Activated CD4-positive, alpha-beta T cell treated with anti-CD3 and anti-CD28 coated beads, Interleukin-2, amount 50 U/mL, for 4 hours (primary cell): ENCODE data around the gene KLC1.
"Not testable (repeated sequence)": the region's sequence is repeated elsewhere in the genome, so short reads cannot be mapped to it uniquely, and the experiment has no call there.

Experiments
- DNase-seq, 2 experiments: peaks; one replicate each; pipeline ENCODE4 v3.0.0-alpha.2; 2020

KLC1 gene

GRCh38 chr14:103628684-103629502 is at the start of gene KLC1:
Gene KLC1 (plus strand): TSS chr14:103629211. CDS start chr14:103654565, 25,354 bp downstream.
- peak; percentile 77 to 78 for DNase-seq

- DNase-seq: no peak
These were observed 47.8 kb upstream of the KLC1 start for GRCh38 chr14:103581206-103581605.

GRCh38 chr14:103581954-103582703 is 46.9 kb upstream of the KLC1 start:
- no peak for DNase-seq

- no peak for DNase-seq
These were observed 44.6 kb upstream of the KLC1 start for GRCh38 chr14:103584326-103584915.

GRCh38 chr14:103593577-103593976 is 35.4 kb upstream of the KLC1 start:
- DNase-seq: no peak

- DNase-seq: no peak
These were observed 34.7 kb upstream of the KLC1 start for GRCh38 chr14:103594265-103594664.

GRCh38 chr14:103597623-103598377 is 31.2 kb upstream of the KLC1 start:
- no peak for DNase-seq

GRCh38 chr14:103600503-103600902 is 28.5 kb upstream of the KLC1 start:
- DNase-seq: no peak

- no peak for DNase-seq
These were observed 24.4 kb upstream of the KLC1 start for GRCh38 chr14:103604620-103605019.

- DNase-seq: peak; percentile 24 to 25
These were observed 21.9 kb upstream of the KLC1 start for GRCh38 chr14:103606963-103607668.

- no peak for DNase-seq
These were observed 21.2 kb upstream of the KLC1 start for GRCh38 chr14:103607822-103608221.

- DNase-seq: not testable (repeated sequence)
These were observed 19.9 kb upstream of the KLC1 start for GRCh38 chr14:103609081-103609480.

- no peak for DNase-seq
These were observed 17.8 kb upstream of the KLC1 start for GRCh38 chr14:103611215-103611614.

GRCh38 chr14:103613517-103613916 is 15.5 kb upstream of the KLC1 start:
- DNase-seq: no peak

GRCh38 chr14:103616635-103617300 is 12.2 kb upstream of the KLC1 start:
- DNase-seq: no peak

- no peak for DNase-seq
These were observed 10.0 kb upstream of the KLC1 start for GRCh38 chr14:103619057-103619456.

- no peak for DNase-seq
These were observed 7.2 kb upstream of the KLC1 start for GRCh38 chr14:103621860-103622259.

GRCh38 chr14:103623308-103623707 is 5.7 kb upstream of the KLC1 start:
- DNase-seq: no peak

GRCh38 chr14:103623883-103624482 is 5.0 kb upstream of the KLC1 start:
- no peak for DNase-seq

GRCh38 chr14:103624860-103625259 is 4.2 kb upstream of the KLC1 start:
- DNase-seq: no peak
